Measurements from ENCODE around the gene ASIC2. TPM values are rescaled to one million over a fixed set of nuclear protein-coding genes. Genes with fewer than 3 reads are reported as not detected.

The ASIC2 gene
- total RNA-seq, 1 experiment from 2014 or later, result 0.74 TPM

DNA sequence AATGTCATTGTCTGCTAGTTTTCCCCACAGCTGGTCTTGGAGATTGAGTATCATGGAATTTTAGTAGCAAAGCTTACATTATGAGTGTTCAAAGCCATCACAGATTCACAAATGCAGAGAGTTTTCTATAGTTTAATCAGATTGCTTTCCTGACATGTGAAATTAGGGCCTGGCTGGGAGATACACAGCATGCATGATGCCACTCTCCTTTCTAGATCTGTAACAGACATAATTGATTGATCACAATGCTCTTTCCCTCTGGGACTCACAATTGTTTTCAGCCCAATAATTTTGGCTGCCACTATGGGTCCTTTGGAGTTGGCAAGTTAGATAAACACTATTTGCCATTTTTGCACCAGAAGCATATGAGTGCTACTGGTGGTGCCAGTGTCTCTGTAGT is 168.9 kb downstream of the ASIC2 start:
- Histone ChIP-seq H3K79me1 (ENCODE audit: insufficient read depth, low read depth, low read length, poor library complexity, severe bottlenecking) (no peaks in the 10 kb centered on the region), H3K4ac (ENCODE audit: low read depth, low read length) (no peak overlapping the region), H2BK5ac (ENCODE audit: insufficient read length, low read length) (no peak overlapping the region), H2BK120ac (ENCODE audit: low read depth, low read length, poor library complexity, severe bottlenecking) (no peak overlapping the region), H3K79me2 (ENCODE audit: insufficient read depth, low read length) (no peaks in the 10 kb centered on the region), H4K91ac (ENCODE audit: insufficient read length, low read depth, low read length) (no peak overlapping the region), H3K23ac (ENCODE audit: insufficient read length, low read depth, low read length) (no peak overlapping the region), H2BK20ac (ENCODE audit: low read depth, low read length, poor library complexity, severe bottlenecking) (no peak overlapping the region), H2BK15ac (ENCODE audit: low read depth, low read length) (no peak overlapping the region), H3K18ac (ENCODE audit: insufficient read length, low read depth, low read length) (no peak overlapping the region), H3K23me2 (ENCODE audit: insufficient read length, low read depth, low read length, poor library complexity, severe bottlenecking) (no peaks in the 10 kb centered on the region), H3K4me2 (ENCODE audit: insufficient read depth, insufficient read length, low read length) (no peak overlapping the region), H3K27ac (ENCODE audit: insufficient read length, low read depth, low read length) (no peak overlapping the region), H3K27me3 (ENCODE audit: insufficient read depth, low read length) (no peaks in the 10 kb centered on the region), H2AK5ac (ENCODE audit: insufficient read length, low read length) (no peak overlapping the region), H2AFZ (ENCODE audit: low read length) (no peak overlapping the region), H3T11ph (ENCODE audit: low read length) (no peak overlapping the region), H4K5ac (ENCODE audit: insufficient read length, low read depth, low read length) (no peak overlapping the region), H3K4me1 (ENCODE audit: insufficient read depth, low read length) (no peaks in the 10 kb centered on the region), H3K9me3 (ENCODE audit: control insufficient read depth, low read depth, low read length) (no peaks in the 10 kb centered on the region), H2BK12ac (ENCODE audit: insufficient read length, low read depth, low read length) (no peak overlapping the region), H3K56ac (ENCODE audit: insufficient read length, low read depth, low read length) (no peak overlapping the region), H4K20me1 (ENCODE audit: control insufficient read depth, insufficient read depth, insufficient read length) (no peaks in the 10 kb centered on the region), H3K9ac (ENCODE audit: extremely low read depth, insufficient read length, low read length) (no peak overlapping the region), H4K8ac (replicated peaks; ENCODE audit: insufficient read length, low read depth, low read length) (no peak overlapping the region), H3K14ac (ENCODE audit: insufficient read depth, low read length) (no peak overlapping the region)
- TF ChIP-seq, protein P1, sequence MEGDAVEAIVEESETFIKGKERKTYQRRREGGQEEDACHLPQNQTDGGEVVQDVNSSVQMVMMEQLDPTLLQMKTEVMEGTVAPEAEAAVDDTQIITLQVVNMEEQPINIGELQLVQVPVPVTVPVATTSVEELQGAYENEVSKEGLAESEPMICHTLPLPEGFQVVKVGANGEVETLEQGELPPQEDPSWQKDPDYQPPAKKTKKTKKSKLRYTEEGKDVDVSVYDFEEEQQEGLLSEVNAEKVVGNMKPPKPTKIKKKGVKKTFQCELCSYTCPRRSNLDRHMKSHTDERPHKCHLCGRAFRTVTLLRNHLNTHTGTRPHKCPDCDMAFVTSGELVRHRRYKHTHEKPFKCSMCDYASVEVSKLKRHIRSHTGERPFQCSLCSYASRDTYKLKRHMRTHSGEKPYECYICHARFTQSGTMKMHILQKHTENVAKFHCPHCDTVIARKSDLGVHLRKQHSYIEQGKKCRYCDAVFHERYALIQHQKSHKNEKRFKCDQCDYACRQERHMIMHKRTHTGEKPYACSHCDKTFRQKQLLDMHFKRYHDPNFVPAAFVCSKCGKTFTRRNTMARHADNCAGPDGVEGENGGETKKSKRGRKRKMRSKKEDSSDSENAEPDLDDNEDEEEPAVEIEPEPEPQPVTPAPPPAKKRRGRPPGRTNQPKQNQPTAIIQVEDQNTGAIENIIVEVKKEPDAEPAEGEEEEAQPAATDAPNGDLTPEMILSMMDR (conservative IDR thresholded peaks at IDR 0.05), result no peak
- H3K4me3 Mint-ChIP-seq, result no peak overlapping the region
- no peak overlapping the region for H3K27ac Mint-ChIP-seq
- DNase-seq, result no peak
- H3K27me3 Mint-ChIP-seq (ENCODE audit: low read depth), result peaks cover 26% of the 10 kb centered on the region
- H3K4me1 Mint-ChIP-seq, result peaks cover 4 to 8% of the 10 kb centered on the region in 2 experiments; a peak in 2 of 4 replicates
- H3K9me3 Mint-ChIP-seq, result no peaks in the 10 kb centered on the region
- H3K36me3 Mint-ChIP-seq (ENCODE audit: insufficient read depth in 1 of 3, low read depth in 3 of 3), result no peaks in the 10 kb centered on the region

Measured in H9 (cell line).